ENCODE results near the gene RHOG. TPM values are rescaled to one million over a fixed set of nuclear protein-coding genes. Genes with fewer than 3 reads are reported as not detected.

RHOG gene
- total RNA-seq, 1 experiment from 2014 or later: 26.4 TPM

DNA sequence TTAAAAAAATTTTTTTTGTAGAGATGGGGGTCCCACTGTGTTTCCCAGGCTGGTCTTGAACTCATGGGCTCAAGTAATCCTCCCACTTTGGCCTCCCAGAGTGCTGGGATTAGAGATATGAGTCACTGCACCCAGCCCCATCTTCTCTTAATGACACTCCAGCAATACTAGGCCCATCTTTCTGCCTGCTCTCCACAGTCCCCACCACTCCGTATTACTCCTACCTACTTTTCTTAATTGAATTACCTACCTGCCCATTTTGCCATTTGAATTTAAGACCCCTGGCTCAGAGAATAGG lies 12.7 kb upstream of the RHOG start:
- H3K14ac ChIP-seq (ENCODE audit: insufficient read depth, low read length): no peak overlapping the region
- H2AK5ac ChIP-seq (ENCODE audit: insufficient read length, low read length): no peak overlapping the region
- Mint-ChIP-seq H3K4me3 (no peak overlapping the region; a peak in 1 of 5 replicates), H3K27me3 (ENCODE audit: low read depth) (peaks cover 20% of the 10 kb centered on the region), H3K9me3 (no peaks in the 10 kb centered on the region), H3K36me3 (ENCODE audit: insufficient read depth in 1 of 3, low read depth in 3 of 3) (no peaks in the 10 kb centered on the region; a peak in 1 of 7 replicates), H3K4me1 (peaks cover 26 to 32% of the 10 kb centered on the region in 2 experiments), H3K27ac (no peak overlapping the region)
- no peak overlapping the region for H4K91ac ChIP-seq (ENCODE audit: insufficient read length, low read depth, low read length)
- H3K79me2 ChIP-seq (ENCODE audit: insufficient read depth, low read length): no peaks in the 10 kb centered on the region
- H2BK120ac ChIP-seq (ENCODE audit: low read depth, low read length, poor library complexity, severe bottlenecking): no peak overlapping the region
- H3K4me2 ChIP-seq (ENCODE audit: insufficient read depth, insufficient read length, low read length): no peak overlapping the region
- H3K9ac ChIP-seq (ENCODE audit: extremely low read depth, insufficient read length, low read length): no peak overlapping the region
- no peak for DNase-seq
- H3K27ac ChIP-seq (ENCODE audit: insufficient read length, low read depth, low read length): no peak overlapping the region
- H3K27me3 ChIP-seq (ENCODE audit: insufficient read depth, low read length): no peaks in the 10 kb centered on the region; the same call in 1 of the 2 replicates
- no peak overlapping the region for H4K8ac ChIP-seq (replicated peaks; ENCODE audit: insufficient read length, low read depth, low read length)
- H3K56ac ChIP-seq (ENCODE audit: insufficient read length, low read depth, low read length): no peak overlapping the region
- H3T11ph ChIP-seq (ENCODE audit: low read length): no peak overlapping the region
- H3K18ac ChIP-seq (ENCODE audit: insufficient read length, low read depth, low read length): no peak overlapping the region
- H3K23me2 ChIP-seq (ENCODE audit: insufficient read length, low read depth, low read length, poor library complexity, severe bottlenecking): peaks cover 12% of the 10 kb centered on the region
- H3K9me3 ChIP-seq (ENCODE audit: control insufficient read depth, low read depth, low read length): no peaks in the 10 kb centered on the region
- H4K5ac ChIP-seq (ENCODE audit: insufficient read length, low read depth, low read length): no peak overlapping the region
- no peak overlapping the region for H2BK15ac ChIP-seq (ENCODE audit: low read depth, low read length)
- H3K4ac ChIP-seq (ENCODE audit: low read depth, low read length): no peak overlapping the region
- TF ChIP-seq, protein P1, sequence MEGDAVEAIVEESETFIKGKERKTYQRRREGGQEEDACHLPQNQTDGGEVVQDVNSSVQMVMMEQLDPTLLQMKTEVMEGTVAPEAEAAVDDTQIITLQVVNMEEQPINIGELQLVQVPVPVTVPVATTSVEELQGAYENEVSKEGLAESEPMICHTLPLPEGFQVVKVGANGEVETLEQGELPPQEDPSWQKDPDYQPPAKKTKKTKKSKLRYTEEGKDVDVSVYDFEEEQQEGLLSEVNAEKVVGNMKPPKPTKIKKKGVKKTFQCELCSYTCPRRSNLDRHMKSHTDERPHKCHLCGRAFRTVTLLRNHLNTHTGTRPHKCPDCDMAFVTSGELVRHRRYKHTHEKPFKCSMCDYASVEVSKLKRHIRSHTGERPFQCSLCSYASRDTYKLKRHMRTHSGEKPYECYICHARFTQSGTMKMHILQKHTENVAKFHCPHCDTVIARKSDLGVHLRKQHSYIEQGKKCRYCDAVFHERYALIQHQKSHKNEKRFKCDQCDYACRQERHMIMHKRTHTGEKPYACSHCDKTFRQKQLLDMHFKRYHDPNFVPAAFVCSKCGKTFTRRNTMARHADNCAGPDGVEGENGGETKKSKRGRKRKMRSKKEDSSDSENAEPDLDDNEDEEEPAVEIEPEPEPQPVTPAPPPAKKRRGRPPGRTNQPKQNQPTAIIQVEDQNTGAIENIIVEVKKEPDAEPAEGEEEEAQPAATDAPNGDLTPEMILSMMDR (conservative IDR thresholded peaks at IDR 0.05): no peak
- no peak overlapping the region for H2BK12ac ChIP-seq (ENCODE audit: insufficient read length, low read depth, low read length)
- no CpG with 5 or more reads among the region's 1 CpG for WGBS (ENCODE audit: extremely low coverage, insufficient read length, low lambda C conversion rate)
- no peak overlapping the region for H2BK20ac ChIP-seq (ENCODE audit: low read depth, low read length, poor library complexity, severe bottlenecking)
- H3K79me1 ChIP-seq (ENCODE audit: insufficient read depth, low read depth, low read length, poor library complexity, severe bottlenecking): no peaks in the 10 kb centered on the region
- no peak overlapping the region for H3K23ac ChIP-seq (ENCODE audit: insufficient read length, low read depth, low read length)
- H4K20me1 ChIP-seq (ENCODE audit: control insufficient read depth, insufficient read depth, insufficient read length): no peaks in the 10 kb centered on the region
- peaks cover 2% of the 10 kb centered on the region; the same call in 1 of the 2 replicates for H3K4me1 ChIP-seq (ENCODE audit: insufficient read depth, low read length)
- H2BK5ac ChIP-seq (ENCODE audit: insufficient read length, low read length): no peak overlapping the region
- H2AFZ ChIP-seq (ENCODE audit: low read length): no peak overlapping the region

Data from H9 (cell line).